Esophagus squamous epithelium (tissue), 5 donors: ENCODE results near the gene MYOZ2. TPM values are rescaled to one million over a fixed set of nuclear protein-coding genes. Genes with fewer than 3 reads are reported as not detected.
A peak's percentile ranks its signal among the peaks of the same experiment; 100 is the strongest.

ENCODE experiments used
- DNase-seq: peaks from one replicate; lab custom pipeline; 2025; lab: John Stamatoyannopoulos, UW
- H3K27ac ChIP-seq, 4 donors: fragments of 200-600 bp; sonication (generic); one replicate each; pipeline ENCODE4 v1.5.1; 2016 to 2019; ENCODE audit warnings: mild to moderate bottlenecking in 1 of 4
- H3K27me3 ChIP-seq, 4 donors: fragments of 200-600 bp; sonication (generic); 1 replicate in 3 of 4; 2 replicates in 1 of 4; pipeline versions ENCODE4 v1.5.1 to v1.6.0; 2017 to 2021; ENCODE audit warnings: antibody characterized with exemption in 1 of 4
- H3K36me3 ChIP-seq, 3 donors: fragments of 200-600 bp; sonication (generic); one replicate each; pipeline ENCODE4 v1.5.1; 2016 to 2019
- H3K4me1 ChIP-seq, 3 donors: fragments of 200-600 bp; sonication (generic); one replicate each; pipeline ENCODE4 v1.5.1; 2017 to 2019
- H3K4me3 ChIP-seq, 4 donors: fragments of 200-600 bp; sonication (generic); 1 replicate in 3 of 4; 2 replicates in 1 of 4; pipeline ENCODE4 v1.5.1; 2016 to 2019; ENCODE audit warnings: mild to moderate bottlenecking in 2 of 4, moderate library complexity in 1 of 4
- H3K9me3 ChIP-seq, 3 donors: fragments of 200-600 bp; sonication (generic); one replicate each; pipeline ENCODE4 v1.5.1; 2016 to 2019
- POLR2A ChIP-seq, 4 donors: fragments of 450-650 bp; IDR thresholded peaks; one replicate each; pipeline ENCODE4 v1.6.1; 2017; ENCODE audit warnings: antibody characterized with exemption in 4 of 4, mild to moderate bottlenecking in 4 of 4, moderate library complexity in 3 of 4
- WGBS, 2 donors: methylation state at CpG; one replicate each; pipeline ENCODE4 v1.1.5; 2018; 5-methylcytosine and 5-hydroxymethylcytosine counted together
- intact Hi-C: fragments of 100-400 bp; cut with DNase I; formaldehyde crosslinking; loops from one replicate; pipeline ENCODE4 v1.15.0; 2022
- total RNA-seq, 4 donors: library from RNA; depleted of rRNA; stranded (reverse); fragments of >200 nt; gene quantifications; one replicate each; pipeline ENCODE4 v1.1.0, GENCODE V29; 2016
- TF ChIP-seq, protein P1 (sequence below), 6 experiments: fragments of 450-650 bp in 4 of 6; fragments of 200-600 bp in 2 of 6; sonication (generic) in 2 of 6; IDR thresholded peaks; one replicate each; pipeline ENCODE4 v1.5.1; 2016 to 2019; ENCODE audit warnings: antibody characterized with exemption in 6 of 6, mild to moderate bottlenecking in 4 of 6, moderate library complexity in 4 of 6
- donor health status: DM: yes; HTN: yes; CAD: no.

Gene MYOZ2
- total RNA-seq, 4 donors from 2014 or later, result not detected

DNA sequence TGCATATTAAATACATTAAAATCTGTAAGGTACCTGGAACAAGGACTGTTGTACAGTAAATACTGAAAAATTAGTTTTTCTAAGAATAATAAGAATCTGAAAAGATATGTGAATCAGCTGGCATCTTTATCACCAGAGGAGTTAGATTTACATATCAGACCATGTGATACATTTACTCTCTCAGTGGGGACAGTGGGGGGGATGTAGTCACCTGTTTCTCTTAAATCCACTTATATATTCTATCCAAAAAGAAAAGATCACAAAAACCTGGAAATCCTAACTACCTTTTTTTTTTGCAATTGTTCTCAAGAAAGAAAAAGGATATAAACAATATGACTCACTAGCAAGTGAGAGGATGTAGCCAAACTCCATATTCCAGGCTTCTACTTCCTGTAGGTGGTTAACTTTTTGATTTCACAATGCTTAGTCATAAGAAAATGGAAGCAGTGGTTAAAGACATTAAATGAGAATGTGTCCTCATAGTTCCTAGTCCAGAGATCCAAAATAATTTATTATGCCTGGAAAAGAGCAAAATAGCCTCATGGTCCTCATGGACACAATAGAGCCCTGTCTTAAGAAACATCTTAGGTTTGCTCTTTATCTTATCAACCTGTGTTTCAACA lies 22.5 kb upstream of the MYOZ2 start:
- intact Hi-C loops, result no loop called here
- no peak for DNase-seq
- Histone ChIP-seq H3K36me3 (no peaks in the 10 kb centered on the region), H3K27ac (peak overlapping the region; percentile 43 to 64 (median 54)), H3K4me1 (peaks cover 0 to 12% (median 0%) of the 10 kb centered on the region in 3 donors), H3K4me3 (no peak overlapping the region), H3K27me3 (no peaks in the 10 kb centered on the region), H3K9me3 (no peaks in the 10 kb centered on the region)
- TF ChIP-seq POLR2A (IDR thresholded peaks at IDR 0.05), result no peak
- TF ChIP-seq, protein P1, sequence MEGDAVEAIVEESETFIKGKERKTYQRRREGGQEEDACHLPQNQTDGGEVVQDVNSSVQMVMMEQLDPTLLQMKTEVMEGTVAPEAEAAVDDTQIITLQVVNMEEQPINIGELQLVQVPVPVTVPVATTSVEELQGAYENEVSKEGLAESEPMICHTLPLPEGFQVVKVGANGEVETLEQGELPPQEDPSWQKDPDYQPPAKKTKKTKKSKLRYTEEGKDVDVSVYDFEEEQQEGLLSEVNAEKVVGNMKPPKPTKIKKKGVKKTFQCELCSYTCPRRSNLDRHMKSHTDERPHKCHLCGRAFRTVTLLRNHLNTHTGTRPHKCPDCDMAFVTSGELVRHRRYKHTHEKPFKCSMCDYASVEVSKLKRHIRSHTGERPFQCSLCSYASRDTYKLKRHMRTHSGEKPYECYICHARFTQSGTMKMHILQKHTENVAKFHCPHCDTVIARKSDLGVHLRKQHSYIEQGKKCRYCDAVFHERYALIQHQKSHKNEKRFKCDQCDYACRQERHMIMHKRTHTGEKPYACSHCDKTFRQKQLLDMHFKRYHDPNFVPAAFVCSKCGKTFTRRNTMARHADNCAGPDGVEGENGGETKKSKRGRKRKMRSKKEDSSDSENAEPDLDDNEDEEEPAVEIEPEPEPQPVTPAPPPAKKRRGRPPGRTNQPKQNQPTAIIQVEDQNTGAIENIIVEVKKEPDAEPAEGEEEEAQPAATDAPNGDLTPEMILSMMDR (IDR thresholded peaks at IDR 0.05), result no peak

DNA sequence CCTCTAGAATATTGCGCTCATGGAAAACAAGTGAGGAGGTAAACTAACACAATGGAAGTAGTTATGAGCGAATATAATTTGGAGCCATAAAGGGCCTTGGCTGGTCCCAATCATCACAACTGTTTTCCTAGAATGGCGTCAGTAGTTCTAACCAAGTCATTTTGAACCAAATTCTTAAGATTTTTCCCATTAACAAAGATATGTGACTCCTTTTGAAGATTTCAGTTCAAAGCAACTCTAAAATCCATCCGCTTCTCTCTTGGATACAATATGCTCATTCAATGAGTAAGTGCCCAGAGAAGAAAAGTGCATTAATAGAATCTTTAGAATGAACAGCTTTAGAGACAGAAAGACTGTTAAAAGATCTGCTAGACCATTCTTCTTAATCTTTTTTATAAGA lies 19.6 kb upstream of the MYOZ2 start:
- Histone ChIP-seq H3K9me3 (no peaks in the 10 kb centered on the region), H3K4me3 (no peak overlapping the region), H3K27me3 (no peaks in the 10 kb centered on the region), H3K4me1 (peaks cover 0 to 12% (median 0%) of the 10 kb centered on the region in 3 donors), H3K36me3 (no peaks in the 10 kb centered on the region), H3K27ac (no peak overlapping the region)
- DNase-seq, result no peak
- intact Hi-C loops, result no loop called here
- WGBS, 2 donors, result 93 to 98% methylated on average over 4 of the region's 4 CpGs
- TF ChIP-seq POLR2A (IDR thresholded peaks at IDR 0.05), result no peak
- TF ChIP-seq, protein P1 (IDR thresholded peaks at IDR 0.05), result no peak

DNA sequence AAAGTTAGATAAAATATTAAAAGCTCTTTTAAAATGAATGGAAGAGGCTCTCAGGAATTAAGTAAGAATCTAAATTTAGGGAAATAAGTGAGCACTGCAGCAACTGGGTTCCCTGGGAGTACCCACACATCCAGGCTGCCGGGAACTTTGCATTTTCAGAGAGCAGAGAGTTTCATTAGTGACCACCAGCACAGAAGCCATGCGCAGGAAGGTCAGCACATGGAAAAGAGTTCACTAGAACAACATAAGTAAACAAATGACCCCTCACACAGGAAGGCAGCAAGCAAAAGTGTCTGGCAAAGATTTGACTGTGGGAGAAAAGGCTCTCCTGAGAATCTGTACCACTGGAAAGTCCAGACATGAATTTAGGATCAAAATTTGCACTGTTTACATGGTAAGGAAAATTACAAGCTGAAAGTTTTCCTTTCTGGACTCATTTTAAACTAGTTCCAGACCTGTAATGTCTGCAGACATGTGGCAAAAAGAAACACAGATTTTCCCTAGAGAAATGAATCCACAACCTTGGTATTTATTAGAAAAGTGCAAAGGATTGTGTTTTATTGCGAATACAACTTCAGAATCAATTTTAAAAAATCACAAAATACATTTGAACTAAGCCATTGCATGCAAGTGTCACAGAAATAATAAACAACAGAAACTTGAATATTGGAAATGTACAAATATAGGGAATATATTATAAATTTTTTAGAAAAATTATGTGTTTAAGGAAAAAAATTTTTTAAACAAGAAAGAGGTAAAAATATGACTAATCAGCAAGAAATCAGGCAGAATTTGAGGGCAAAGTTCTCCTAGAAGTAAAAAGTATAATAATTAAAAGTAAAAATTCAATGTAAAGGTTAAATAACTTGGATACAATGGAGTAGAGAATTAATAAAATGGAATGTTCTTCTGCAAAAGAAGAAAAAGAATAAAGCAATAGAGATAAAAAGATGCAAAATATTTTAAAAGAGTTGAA lies 18.4 kb upstream of the MYOZ2 start:
- H3K36me3 ChIP-seq, result no peaks in the 10 kb centered on the region
- intact Hi-C loops, result no loop called here
- no peaks in the 10 kb centered on the region for H3K27me3 ChIP-seq
- TF ChIP-seq POLR2A (IDR thresholded peaks at IDR 0.05), result no peak
- TF ChIP-seq, protein P1 (IDR thresholded peaks at IDR 0.05), result no peak
- H3K9me3 ChIP-seq, result no peaks in the 10 kb centered on the region
- 53 to 67% methylated on average over 3 of the region's 3 CpGs for WGBS, 2 donors
- H3K4me1 ChIP-seq, result peaks cover 0 to 12% (median 0%) of the 10 kb centered on the region in 3 donors
- H3K27ac ChIP-seq, result peak overlapping the region in 1 of 4 donors; percentile 38
- DNase-seq, result no peak
- no peak overlapping the region for H3K4me3 ChIP-seq

- no peaks in the 10 kb centered on the region for H3K9me3 ChIP-seq
- no peak for DNase-seq
- WGBS, 2 donors, result 69 to 78% methylated on average over 2 of the region's 2 CpGs
- H3K4me1 ChIP-seq, result peaks cover 0 to 4% (median 0%) of the 10 kb centered on the region in 3 donors
- H3K4me3 ChIP-seq, result no peak overlapping the region
- intact Hi-C loops, result no loop called here
- no peaks in the 10 kb centered on the region for H3K27me3 ChIP-seq
- TF ChIP-seq, protein P1 (IDR thresholded peaks at IDR 0.05), result no peak
- no peak for TF ChIP-seq POLR2A (IDR thresholded peaks at IDR 0.05)
- H3K27ac ChIP-seq, result no peak overlapping the region
- H3K36me3 ChIP-seq, result no peaks in the 10 kb centered on the region
Measured at GRCh38 chr4:119118397-119118796, 17.2 kb upstream of the MYOZ2 start.

DNA sequence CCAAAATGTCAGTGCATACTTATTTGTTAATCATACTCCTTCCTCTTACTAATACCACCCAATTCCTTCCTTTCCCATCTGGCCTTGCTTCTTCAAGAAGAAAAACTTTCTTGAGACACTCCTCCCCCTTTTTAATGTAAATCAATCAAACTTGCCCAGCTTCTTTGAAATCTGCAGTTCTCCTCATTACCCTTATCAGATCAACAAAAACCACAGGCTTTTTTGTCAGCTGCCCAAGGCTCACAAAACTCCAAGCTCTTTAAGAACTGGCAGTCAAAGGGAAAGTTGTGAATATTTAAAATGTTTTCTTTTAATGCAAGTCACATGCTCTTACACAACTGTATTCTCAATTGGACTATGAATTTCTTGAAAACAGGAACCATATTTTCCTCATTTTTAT lies 11.3 kb upstream of the MYOZ2 start:
- no peak for TF ChIP-seq POLR2A (IDR thresholded peaks at IDR 0.05)
- TF ChIP-seq, protein P1 (IDR thresholded peaks at IDR 0.05), result no peak
- intact Hi-C loops, result no loop called here
- Histone ChIP-seq H3K27ac (no peak overlapping the region), H3K9me3 (no peaks in the 10 kb centered on the region), H3K27me3 (no peaks in the 10 kb centered on the region), H3K4me3 (no peak overlapping the region), H3K36me3 (no peaks in the 10 kb centered on the region), H3K4me1 (no peaks in the 10 kb centered on the region)
- no peak for DNase-seq
